PC-3 (cell line): ENCODE results near the gene KCNJ5. TPM values are rescaled to one million over a fixed set of nuclear protein-coding genes. Genes with fewer than 3 reads are reported as not detected.

Source experiments
- ATAC-seq: fragments of 200-7000 bp; cut with Tn5 transposase; 2 replicates; pipeline ENCODE4 v1.9.1; 2020; ENCODE audit warnings: mild to moderate bottlenecking, moderate library complexity
- BruUV-seq: library from RNA; stranded (reverse); fragments of 400-500 nt; replicated peaks from 2 replicates; lab custom pipeline; 2021; lab: Mats Ljungman, UMichigan
- CTCF ChIA-PET: fragments of 300-600 bp; sonication (Branson Sonifier 250); formaldehyde crosslinking; loops from one replicate; lab custom pipeline; 2022; ENCODE audit warnings: antibody characterized with exemption; lab: Charles Lee
- POLR2A ChIA-PET: fragments of 300-600 bp; sonication (Branson Sonifier 250); formaldehyde crosslinking; loops from one replicate; lab custom pipeline; 2022; ENCODE audit warnings: antibody characterized with exemption; ENCODE audit not compliant: unreplicated experiment; lab: Charles Lee
- DNase-seq: peaks from one replicate; pipeline ENCODE4 v3.0.0-alpha.2; 2015
- H2AFZ ChIP-seq: fragments of 300-600 bp; sonication (generic); 2 replicates; pipeline ENCODE4 v1.6.0; 2016; ENCODE audit warnings: antibody characterized with exemption, low read length
- H3F3A ChIP-seq: fragments of 300-600 bp; sonication (generic); one replicate; pipeline ENCODE4 v1.6.0; 2017; ENCODE audit warnings: antibody characterized with exemption, low read length, control low read depth, mild to moderate bottlenecking; ENCODE audit not compliant: unreplicated experiment
- H3K27ac ChIP-seq: fragments of 300-600 bp; sonication (generic); 2 replicates; pipeline ENCODE4 v1.5.1; 2016; ENCODE audit warnings: mild to moderate bottlenecking, low read length
- H3K27me3 ChIP-seq: fragments of 300-600 bp; sonication (generic); 2 replicates; pipeline ENCODE4 v1.6.1; 2016; ENCODE audit warnings: low read length, mixed read lengths
- H3K36me3 ChIP-seq: fragments of 300-600 bp; sonication (generic); 2 replicates; pipeline ENCODE4 v1.6.1; 2016; ENCODE audit warnings: low read depth, mixed run types, low read length, mixed read lengths
- H3K4me1 ChIP-seq: fragments of 300-600 bp; sonication (generic); 2 replicates; pipeline ENCODE4 v1.5.1; 2016; ENCODE audit warnings: low read length; ENCODE audit not compliant: insufficient read depth
- H3K4me2 ChIP-seq: fragments of 300-600 bp; sonication (generic); 2 replicates; pipeline ENCODE4 v1.6.0; 2016; ENCODE audit warnings: low read length
- H3K4me3 ChIP-seq: fragments of 300-600 bp; sonication (generic); 2 replicates; pipeline ENCODE4 v1.5.1; 2016; ENCODE audit warnings: mild to moderate bottlenecking, low read length, mixed read lengths
- H3K79me2 ChIP-seq: fragments of 300-600 bp; sonication (generic); 2 replicates; pipeline ENCODE4 v1.6.1; 2017; ENCODE audit warnings: low read length, mixed read lengths
- H3K9ac ChIP-seq: fragments of 300-600 bp; sonication (generic); 2 replicates; pipeline ENCODE4 v1.6.0; 2016; ENCODE audit warnings: mild to moderate bottlenecking, low read length
- H3K9me2 ChIP-seq: fragments of 300-600 bp; sonication (generic); replicated peaks from 2 replicates; pipeline ENCODE4 v1.6.1; 2016; ENCODE audit warnings: mixed run types, low read length, mixed read lengths
- H3K9me3 ChIP-seq: fragments of 300-600 bp; sonication (generic); 2 replicates; pipeline ENCODE4 v1.6.1; 2016; ENCODE audit warnings: low read length, mixed read lengths
- H4K20me1 ChIP-seq: fragments of 300-600 bp; sonication (generic); 2 replicates; pipeline ENCODE4 v1.6.1; 2016; ENCODE audit warnings: low read length, mixed read lengths
- EZH2 ChIP-seq: fragments of 300-600 bp; sonication (generic); IDR thresholded peaks from one replicate; pipeline ENCODE4 v1.6.1; 2017; ENCODE audit warnings: antibody characterized with exemption, mild to moderate bottlenecking, low read length; ENCODE audit not compliant: unreplicated experiment
- EZH2phosphoT487 ChIP-seq: fragments of 300-600 bp; sonication (generic); IDR thresholded peaks from 2 replicates; pipeline ENCODE4 v1.6.1; 2018; ENCODE audit warnings: mild to moderate bottlenecking, antibody characterized with exemption, low read length, borderline replicate concordance
- intact Hi-C: fragments of 100-400 bp; cut with micrococcal nuclease; formaldehyde crosslinking; loops from 2 replicates; pipeline ENCODE4 v1.9.0; 2023
- total RNA-seq: library from RNA; depleted of rRNA; stranded (reverse); fragments of >200 nt; gene quantifications from 2 replicates; pipeline ENCODE4 v1.2.3, GENCODE V29; 2014
- TF ChIP-seq, protein P1 (sequence below): fragments of 300-600 bp; sonication (generic); conservative IDR thresholded peaks from 2 replicates; pipeline ENCODE4 v1.5.1; 2017; ENCODE audit warnings: antibody characterized with exemption, low read depth, mild to moderate bottlenecking, low read length

KCNJ5 gene
- total RNA-seq, 1 experiment from 2014 or later = not detected

- no peak overlapping the region for H2AFZ ChIP-seq
- no peaks in the 10 kb centered on the region for H3K9me3 ChIP-seq
- ATAC-seq = no peak
- intact Hi-C loops = no loop called here
- no peak overlapping the region for H3K9ac ChIP-seq
- ChIA-PET CTCF (no interaction called here), POLR2A (no interaction called here)
- no peaks in the 10 kb centered on the region for H3K9me2 ChIP-seq
- H4K20me1 ChIP-seq = no peaks in the 10 kb centered on the region
- H3K36me3 ChIP-seq = no peaks in the 10 kb centered on the region
- H3K27ac ChIP-seq = no peak overlapping the region
- no peaks in the 10 kb centered on the region for H3F3A ChIP-seq
- H3K4me3 ChIP-seq = no peak overlapping the region
- DNase-seq = no peak
- TF ChIP-seq, protein P1, sequence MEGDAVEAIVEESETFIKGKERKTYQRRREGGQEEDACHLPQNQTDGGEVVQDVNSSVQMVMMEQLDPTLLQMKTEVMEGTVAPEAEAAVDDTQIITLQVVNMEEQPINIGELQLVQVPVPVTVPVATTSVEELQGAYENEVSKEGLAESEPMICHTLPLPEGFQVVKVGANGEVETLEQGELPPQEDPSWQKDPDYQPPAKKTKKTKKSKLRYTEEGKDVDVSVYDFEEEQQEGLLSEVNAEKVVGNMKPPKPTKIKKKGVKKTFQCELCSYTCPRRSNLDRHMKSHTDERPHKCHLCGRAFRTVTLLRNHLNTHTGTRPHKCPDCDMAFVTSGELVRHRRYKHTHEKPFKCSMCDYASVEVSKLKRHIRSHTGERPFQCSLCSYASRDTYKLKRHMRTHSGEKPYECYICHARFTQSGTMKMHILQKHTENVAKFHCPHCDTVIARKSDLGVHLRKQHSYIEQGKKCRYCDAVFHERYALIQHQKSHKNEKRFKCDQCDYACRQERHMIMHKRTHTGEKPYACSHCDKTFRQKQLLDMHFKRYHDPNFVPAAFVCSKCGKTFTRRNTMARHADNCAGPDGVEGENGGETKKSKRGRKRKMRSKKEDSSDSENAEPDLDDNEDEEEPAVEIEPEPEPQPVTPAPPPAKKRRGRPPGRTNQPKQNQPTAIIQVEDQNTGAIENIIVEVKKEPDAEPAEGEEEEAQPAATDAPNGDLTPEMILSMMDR = no peak
- TF ChIP-seq EZH2phosphoT487 (no peak), EZH2 (no peak)
- H3K79me2 ChIP-seq = no peaks in the 10 kb centered on the region
- no peak overlapping the region for H3K4me2 ChIP-seq
- no TSS peak for BruUV-seq
- no peaks in the 10 kb centered on the region for H3K27me3 ChIP-seq
- H3K4me1 ChIP-seq = peaks cover 5% of the 10 kb centered on the region; the same call in 1 of the 2 replicates
Observed at GRCh38 chr11:128942272-128942612, 51.1 kb downstream of the KCNJ5 start.

GRCh38 chr11:128942817-128943427, 51.8 kb downstream of the KCNJ5 start, which contains the start of gene TP53AIP1:
Gene TP53AIP1, minus strand, starts transcription at chr11:128942871. Its CDS starts 5,053 bp downstream, at chr11:128937818.
- Histone ChIP-seq H3K4me2 (no peak within 1 kb of the TSS), H3K9ac (no peak within 1 kb of the TSS), H4K20me1 (no peaks in the 10 kb centered on the region), H3K36me3 (no peaks in the 10 kb centered on the region), H3K9me2 (no peaks in the 10 kb centered on the region), H3K4me3 (no peak within 1 kb of the TSS), H3K4me1 (peaks cover 5% of the 10 kb centered on the region; the same call in 1 of the 2 replicates), H3F3A (no peaks in the 10 kb centered on the region), H2AFZ (no peak within 1 kb of the TSS), H3K9me3 (no peaks in the 10 kb centered on the region), H3K27me3 (no peaks in the 10 kb centered on the region), H3K79me2 (no peaks in the 10 kb centered on the region), H3K27ac (no peak within 1 kb of the TSS)
- DNase-seq = no peak
- no peak for ATAC-seq
- intact Hi-C loops = no loop called here
- TF ChIP-seq EZH2 (no peak), EZH2phosphoT487 (no peak)
- TF ChIP-seq, protein P1 = no peak
- ChIA-PET CTCF (no interaction called here), POLR2A (no interaction called here)
- BruUV-seq = no TSS peak

DNA sequence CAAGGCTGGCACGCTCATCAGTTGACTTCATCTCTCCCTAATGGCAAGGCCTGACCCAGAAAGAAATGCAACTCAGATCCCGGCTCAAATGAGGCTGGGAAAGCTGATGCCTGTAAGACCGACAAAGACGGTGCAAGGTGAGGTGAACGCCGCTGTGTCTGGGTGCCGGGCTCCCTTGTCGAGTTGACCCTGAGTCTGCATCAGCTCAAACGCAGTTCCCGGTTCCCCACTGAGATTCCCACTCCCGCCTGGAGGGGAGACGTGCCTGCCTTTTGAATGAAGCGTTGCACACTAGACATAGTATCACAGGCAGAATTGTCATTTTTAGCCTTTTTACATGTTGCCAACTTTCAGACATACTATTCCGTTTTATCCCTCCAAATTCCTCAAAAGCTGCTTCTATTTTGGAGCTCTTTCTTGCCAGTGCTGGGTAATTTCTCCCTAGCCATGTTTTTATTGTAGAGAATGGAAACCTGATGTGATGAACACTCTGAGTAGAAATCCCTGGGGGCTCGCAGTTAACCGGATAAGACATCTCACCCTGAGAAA, 52.3 kb downstream of the KCNJ5 start:
- no TSS peak for BruUV-seq
- Histone ChIP-seq H3K9ac (no peak overlapping the region), H3K36me3 (no peaks in the 10 kb centered on the region), H2AFZ (no peak overlapping the region), H3K79me2 (no peaks in the 10 kb centered on the region), H4K20me1 (no peaks in the 10 kb centered on the region), H3K4me2 (no peak overlapping the region), H3K9me2 (no peaks in the 10 kb centered on the region), H3K4me3 (no peak overlapping the region), H3K9me3 (no peaks in the 10 kb centered on the region), H3F3A (no peaks in the 10 kb centered on the region), H3K27ac (no peak overlapping the region), H3K4me1 (peaks cover 5% of the 10 kb centered on the region; the same call in 1 of the 2 replicates), H3K27me3 (no peaks in the 10 kb centered on the region)
- DNase-seq (no peak), ATAC-seq (no peak)
- ChIA-PET CTCF (no interaction called here), POLR2A (interaction anchor here (0.7 kb wide), 1 partner anchor 664 kb away, joined by 3 read pairs; no protein-coding TSS in a partner anchor)
- intact Hi-C loops = no loop called here
- TF ChIP-seq EZH2phosphoT487 (no peak), EZH2 (no peak)
- TF ChIP-seq, protein P1 = no peak
